Adrenal gland (tissue), 12 donors: ENCODE results near the gene EBNA1BP2. TPM values are rescaled to one million over a fixed set of nuclear protein-coding genes. Genes with fewer than 3 reads are reported as not detected.
A peak's percentile ranks its signal among the peaks of the same experiment; 100 is the strongest.

Experiments
- DNase-seq, 7 donors: peaks; one replicate each; pipeline ENCODE4 v3.0.0-alpha.2; 2019 to 2020
- H3K27ac ChIP-seq, 5 donors: fragments of 200-600 bp; sonication (generic) in 4 of 5; 1 replicate in 3 of 5; 2 replicates in 2 of 5; pipeline versions ENCODE4 v1.5.1 to v1.8.0; 2016 to 2020; ENCODE audit warnings: mild to moderate bottlenecking in 1 of 5
- H3K27me3 ChIP-seq: fragments of 200-600 bp; 2 replicates; pipeline ENCODE4 v1.8.0; 2021
- H3K36me3 ChIP-seq, 2 donors: fragments of 200-600 bp; replicated peaks in 1 of 2; 1 replicate in 1 of 2; 2 replicates in 1 of 2; pipeline versions ENCODE4 v1.5.1 to v1.8.0; 2018 to 2022
- H3K4me1 ChIP-seq, 2 donors: fragments of 200-600 bp; replicated peaks in 1 of 2; 1 replicate in 1 of 2; 2 replicates in 1 of 2; pipeline versions ENCODE4 v1.5.1 to v1.8.0; 2018 to 2021
- H3K4me3 ChIP-seq, 4 donors: fragments of 200-600 bp; sonication (generic) in 3 of 4; one replicate each; pipeline ENCODE4 v1.5.1; 2016 to 2018
- H3K9me3 ChIP-seq, 3 donors: fragments of 200-600 bp; sonication (generic) in 1 of 3; replicated peaks in 1 of 3; 1 replicate in 2 of 3; 2 replicates in 1 of 3; pipeline versions ENCODE4 v1.5.1 to v1.8.0; 2016 to 2021
- CTCF ChIP-seq, 6 experiments: fragments of 450-650 bp in 4 of 6; fragments of 200-600 bp in 2 of 6; sonication (generic) in 1 of 6; IDR thresholded peaks; 1 replicate in 5 of 6; 2 replicates in 1 of 6; pipeline versions ENCODE4 v1.5.1 to v1.8.0; 2016 to 2021; ENCODE audit warnings: antibody characterized with exemption in 6 of 6, mild to moderate bottlenecking in 2 of 6, moderate library complexity in 1 of 6
- POLR2A ChIP-seq, 2 donors: fragments of 450-650 bp; IDR thresholded peaks; one replicate each; pipeline ENCODE4 v1.6.1; 2017; ENCODE audit warnings: antibody characterized with exemption in 2 of 2, mild to moderate bottlenecking in 2 of 2, moderate library complexity in 1 of 2
- WGBS, 4 donors: extraction: QIAGEN DNeasy Blood & Tissue Kit in 2 of 4; methylation state at CpG; one replicate each; pipeline versions ENCODE4 v1.1.5 to v1.1.7; 2013 to 2017; 5-methylcytosine and 5-hydroxymethylcytosine counted together
- intact Hi-C, 2 donors: fragments of 100-400 bp; cut with DNase I; formaldehyde crosslinking; loops; one replicate each; pipeline versions ENCODE4 v1.14.1 to v1.15.0; 2022 to 2023
- polyA plus RNA-seq, 3 donors: library from polyadenylated mRNA; stranded (reverse); fragments of 200-250 nt in 2 of 3; fragments of 350-450 nt in 1 of 3; fragmentation: Illumina TruSeq in 1 of 3; extraction: RNeasy Lipid Tissue Mini Kit (QIAGEN cat#74804) in 1 of 3; gene quantifications; one replicate each; pipeline ENCODE4 v1.2.3, GENCODE V29; 2013 to 2014
- total RNA-seq, 9 donors: library from RNA; depleted of rRNA in 4 of 9; stranded (reverse); fragments of >200 nt in 4 of 9; fragments of 120-200 nt in 1 of 9; fragmentation: NEBNext Ultra II Directional in 1 of 9; extraction: Animal tissue kit (Norgen Biotek cat#: 25700) in 1 of 9; gene quantifications; one replicate each; pipeline versions ENCODE4 v1.1.0 to v1.2.4, GENCODE V29; 2013 to 2023
- donor health status: healthy with polysubstance abuse.
- donor health status: Bipolar disorder and iron deficiency.
- donor health status: DM: yes; HTN: yes; CAD: no.
- donor health status: DM: no; HTN: no; CAD: no.
- donor health status: DM: no; HTN: no; CAD: no.
- donor health status: DM: yes; HTN: yes; CAD: no.

Gene EBNA1BP2
- total and polyA plus RNA-seq, 12 donors: 32.6 to 189 (median 48.2) TPM

- Histone ChIP-seq H3K27ac (no peak overlapping the region), H3K36me3 (peaks cover 0 to 23% of the 10 kb centered on the region in 2 donors), H3K4me3 (peak overlapping the region; percentile 57 to 95 (median 88)), H3K27me3 (peaks cover 3% of the 10 kb centered on the region), H3K9me3 (no peaks in the 10 kb centered on the region), H3K4me1 (peaks cover 6 to 14% of the 10 kb centered on the region in 2 donors)
- intact Hi-C loops: no loop called here
- WGBS, 4 donors: 0 to 3% (median 2%) methylated on average over 4 to 20 of the region's 20 CpGs
- TF ChIP-seq POLR2A (IDR thresholded peaks at IDR 0.05): no peak
- TF ChIP-seq CTCF (IDR thresholded peaks at IDR 0.05): no peak
- DNase-seq: peak; percentile 84 to 90 (median 87)
Observed at GRCh38 chr1:43172527-43172972, 460 bp upstream of the EBNA1BP2 start.

- Histone ChIP-seq H3K4me1 (peaks cover 6 to 14% of the 10 kb centered on the region in 2 donors), H3K36me3 (peaks cover 0 to 34% of the 10 kb centered on the region in 2 donors), H3K27ac (no peak overlapping the region), H3K4me3 (peak overlapping the region; percentile 57 to 95 (median 88)), H3K9me3 (no peaks in the 10 kb centered on the region), H3K27me3 (peaks cover 3% of the 10 kb centered on the region)
- no peak for DNase-seq
- 16 to 37% (median 20%) methylated on average over 12 to 17 of the region's 17 CpGs for WGBS, 4 donors
- TF ChIP-seq CTCF (IDR thresholded peaks at IDR 0.05) (no peak), POLR2A (IDR thresholded peaks at IDR 0.05) (no peak)
- intact Hi-C loops: no loop called here
Observed at GRCh38 chr1:43171312-43171875, 696 bp downstream of the EBNA1BP2 start.

- DNase-seq: no peak
- 93 to 97% (median 96%) methylated on average over 5 of the region's 5 CpGs for WGBS, 4 donors
- peaks cover 0 to under 1% of the 10 kb centered on the region in 2 donors for H3K4me1 ChIP-seq
- H3K27me3 ChIP-seq: no peaks in the 10 kb centered on the region
- no peak overlapping the region for H3K27ac ChIP-seq
- TF ChIP-seq CTCF (IDR thresholded peaks at IDR 0.05) (no peak), POLR2A (IDR thresholded peaks at IDR 0.05) (no peak)
- peaks cover 0 to 62% of the 10 kb centered on the region in 2 donors for H3K36me3 ChIP-seq
- intact Hi-C loops: no loop called here
- H3K4me3 ChIP-seq: no peak overlapping the region
- no peaks in the 10 kb centered on the region for H3K9me3 ChIP-seq
Observed at GRCh38 chr1:43165765-43166164, 6.3 kb downstream of the EBNA1BP2 start.

- Histone ChIP-seq H3K9me3 (no peaks in the 10 kb centered on the region), H3K27ac (no peak overlapping the region), H3K4me1 (no peaks in the 10 kb centered on the region), H3K4me3 (no peak overlapping the region), H3K36me3 (peaks cover 0 to 62% of the 10 kb centered on the region in 2 donors), H3K27me3 (no peaks in the 10 kb centered on the region)
- TF ChIP-seq CTCF (IDR thresholded peaks at IDR 0.05) (no peak), POLR2A (IDR thresholded peaks at IDR 0.05) (no peak)
- 91 to 93% (median 92%) methylated on average over 3 of the region's 3 CpGs for whole genome bisulfite sequencing, 4 donors
- intact Hi-C loops: no loop called here
- no peak for DNase-seq
Observed at GRCh38 chr1:43165162-43165561, 6.9 kb downstream of the EBNA1BP2 start.
